ENCODE measurements around the gene RO60.

The RO60 gene

GRCh38 chr1:193087893-193088292, 28.5 kb downstream of the RO60 start:
- TF ChIP-seq CTCF (IDR thresholded peaks at IDR 0.05; ENCODE audit: control insufficient read depth, extremely low read depth, insufficient read depth) = no peak
- DNase-seq (ENCODE audit: low read depth) = no peak
- no peak overlapping the region for H3K4me3 ChIP-seq (ENCODE audit: low read depth, low read length)

GRCh38 chr1:193090865-193091264, 31.5 kb downstream of the RO60 start:
- DNase-seq (ENCODE audit: low read depth) = no peak
- no peak overlapping the region for H3K4me3 ChIP-seq (ENCODE audit: low read depth, low read length)
- TF ChIP-seq CTCF (IDR thresholded peaks at IDR 0.05; ENCODE audit: control insufficient read depth, extremely low read depth, insufficient read depth) = no peak

GRCh38 chr1:193094112-193094511, 34.7 kb downstream of the RO60 start:
- no peak for TF ChIP-seq CTCF (IDR thresholded peaks at IDR 0.05; ENCODE audit: control insufficient read depth, extremely low read depth, insufficient read depth)
- DNase-seq (ENCODE audit: low read depth) = no peak

GRCh38 chr1:193102662-193103061, 43.2 kb downstream of the RO60 start:
- no peak overlapping the region for H3K4me3 ChIP-seq (ENCODE audit: low read depth, low read length)
- no peak for TF ChIP-seq CTCF (IDR thresholded peaks at IDR 0.05; ENCODE audit: control insufficient read depth, extremely low read depth, insufficient read depth)
- DNase-seq (ENCODE audit: low read depth) = no peak

More at GRCh38 chr1:193094112-193094511, 34.7 kb downstream of the RO60 start:
- no peak overlapping the region for H3K4me3 ChIP-seq (ENCODE audit: low read depth, low read length)

- DNase-seq (ENCODE audit: low read depth) = no peak
- no peak for TF ChIP-seq CTCF (IDR thresholded peaks at IDR 0.05; ENCODE audit: control insufficient read depth, extremely low read depth, insufficient read depth)
These were observed 44.5 kb downstream of the RO60 start for GRCh38 chr1:193103759-193104501.

GRCh38 chr1:193104502-193104906, 45.1 kb downstream of the RO60 start:
- TF ChIP-seq CTCF (IDR thresholded peaks at IDR 0.05; ENCODE audit: control insufficient read depth, extremely low read depth, insufficient read depth) = peak; percentile 12; the same call in 1 of the 2 replicates
- DNase-seq (ENCODE audit: low read depth) = no peak
- peak overlapping the region; percentile 69 for H3K4me3 ChIP-seq (ENCODE audit: low read depth, low read length)

More at GRCh38 chr1:193103759-193104501, 44.5 kb downstream of the RO60 start:
- peak overlapping the region; percentile 69 for H3K4me3 ChIP-seq (ENCODE audit: low read depth, low read length)

Data from LNCaP clone FGC (cell line).